WTC11 (cell line): ENCODE data around the gene PPM1L. TPM values are rescaled to one million over a fixed set of nuclear protein-coding genes. Genes with fewer than 3 reads are reported as not detected.

Experiments
- ATAC-seq: fragments of 200-7000 bp; cut with Tn5 transposase; 2 replicates; pipeline ENCODE4 v1.10.0; 2021; ENCODE audit warnings: mild to moderate bottlenecking, moderate library complexity
- CTCF ChIA-PET: fragments of 300-600 bp; sonication (Branson Sonifier 250); formaldehyde crosslinking; loops from one replicate; lab custom pipeline; 2021; ENCODE audit warnings: antibody characterized with exemption; lab: Charles Lee
- POLR2A ChIA-PET: fragments of 350-600 bp; sonication (Branson Sonifier 250); formaldehyde crosslinking; loops from one replicate; lab custom pipeline; 2021; ENCODE audit warnings: antibody characterized with exemption; lab: Charles Lee
- DNase-seq: peaks from one replicate; pipeline ENCODE4 v3.0.0; 2021; ENCODE audit warnings: low spot score
- H3K27ac Mint-ChIP-seq: 2 replicates; pipeline ENCODE4 v1.8.0; 2021; ENCODE audit warnings: mixed read lengths
- H3K27me3 Mint-ChIP-seq: 2 replicates; pipeline ENCODE4 v1.8.0; 2021; ENCODE audit warnings: low read depth, mild to moderate bottlenecking, moderate library complexity, mixed read lengths
- H3K36me3 Mint-ChIP-seq: 2 replicates; pipeline ENCODE4 v1.8.0; 2021; ENCODE audit warnings: mixed read lengths
- H3K4me1 Mint-ChIP-seq: 2 replicates; pipeline ENCODE4 v1.8.0; 2022; ENCODE audit warnings: mixed read lengths
- H3K4me3 Mint-ChIP-seq: 2 replicates; pipeline ENCODE4 v1.8.0; 2021; ENCODE audit warnings: mild to moderate bottlenecking, moderate library complexity, mixed read lengths
- H3K9me3 Mint-ChIP-seq: 2 replicates; pipeline ENCODE4 v1.8.0; 2021; ENCODE audit warnings: mixed read lengths
- CBFB ChIP-seq: sonication (generic); formaldehyde crosslinking; IDR thresholded peaks from 2 replicates; pipeline ENCODE4 v1.8.1; 2022; ENCODE audit warnings: mild to moderate bottlenecking, low read depth, missing genetic modification reagents
- ELF4 ChIP-seq: sonication (generic); formaldehyde crosslinking; IDR thresholded peaks from 2 replicates; pipeline ENCODE4 v1.8.1; 2022; ENCODE audit warnings: low read depth, mild to moderate bottlenecking, moderate library complexity, missing genetic modification reagents
- EMX1 ChIP-seq: fragments of 250-450 bp; sonication (Bioruptor Pico); IDR thresholded peaks from 2 replicates; pipeline ENCODE4 v1.8.0; 2021; ENCODE audit warnings: mild to moderate bottlenecking
- ETV6 ChIP-seq: sonication (generic); formaldehyde crosslinking; IDR thresholded peaks from 2 replicates; pipeline ENCODE4 v1.8.1; 2022; ENCODE audit warnings: mild to moderate bottlenecking, missing genetic modification reagents
- GTF2I ChIP-seq: fragments of 250-450 bp; sonication (Bioruptor Pico); conservative IDR thresholded peaks from 2 replicates; pipeline ENCODE4 v1.4.0; 2021; ENCODE audit warnings: mild to moderate bottlenecking
- MXD4 ChIP-seq: fragments of 250-450 bp; sonication (Bioruptor Pico); IDR thresholded peaks from 2 replicates; pipeline ENCODE4 v1.8.0; 2021; ENCODE audit warnings: mild to moderate bottlenecking, moderate library complexity, borderline replicate concordance
- NFE2L1 ChIP-seq: sonication (generic); formaldehyde crosslinking; IDR thresholded peaks from 2 replicates; pipeline ENCODE4 v1.8.1; 2023; ENCODE audit warnings: missing genetic modification reagents
- NR1H2 ChIP-seq: sonication (generic); formaldehyde crosslinking; IDR thresholded peaks from 2 replicates; pipeline ENCODE4 v1.9.0; 2021; ENCODE audit warnings: mild to moderate bottlenecking, moderate library complexity, missing genetic modification reagents
- NR2C2 ChIP-seq: sonication (generic); formaldehyde crosslinking; IDR thresholded peaks from 2 replicates; pipeline ENCODE4 v1.8.0; 2022; ENCODE audit warnings: mild to moderate bottlenecking, missing genetic modification reagents
- OVOL2 ChIP-seq: fragments of 250-450 bp; sonication (Bioruptor Pico); IDR thresholded peaks from 2 replicates; pipeline ENCODE4 v1.9.0; 2021; ENCODE audit warnings: mild to moderate bottlenecking, borderline replicate concordance
- PRRX2 ChIP-seq: fragments of 250-450 bp; sonication (Bioruptor Pico); IDR thresholded peaks from 2 replicates; pipeline ENCODE4 v1.8.0; 2021; ENCODE audit warnings: mild to moderate bottlenecking
- RELA ChIP-seq: sonication (generic); formaldehyde crosslinking; IDR thresholded peaks from 2 replicates; pipeline ENCODE4 v1.8.1; 2022; ENCODE audit warnings: missing genetic modification reagents, mild to moderate bottlenecking, borderline replicate concordance
- SMAD3 ChIP-seq: sonication (generic); formaldehyde crosslinking; IDR thresholded peaks from 2 replicates; pipeline ENCODE4 v1.8.0; 2022; ENCODE audit warnings: missing genetic modification reagents, mild to moderate bottlenecking, borderline replicate concordance
- SP1 ChIP-seq: sonication (generic); formaldehyde crosslinking; conservative IDR thresholded peaks from 2 replicates; pipeline ENCODE4 v1.8.1; 2022; ENCODE audit warnings: missing genetic modification reagents
- TEAD1 ChIP-seq: sonication (generic); formaldehyde crosslinking; IDR thresholded peaks from 2 replicates; pipeline ENCODE4 v1.8.0; 2022; ENCODE audit warnings: mild to moderate bottlenecking, missing genetic modification reagents
- ZNF138 ChIP-seq: sonication (generic); formaldehyde crosslinking; conservative IDR thresholded peaks from 2 replicates; pipeline ENCODE4 v1.8.1; 2022; ENCODE audit warnings: mild to moderate bottlenecking, moderate library complexity, missing genetic modification reagents
- ZNF423 ChIP-seq: fragments of 250-450 bp; sonication (Bioruptor Pico); IDR thresholded peaks from 2 replicates; pipeline ENCODE4 v2.1.2; 2022; ENCODE audit warnings: mild to moderate bottlenecking, moderate library complexity
- total RNA-seq: library from RNA; stranded (reverse); gene quantifications from 3 replicates; pipeline ENCODE4 v1.2.3, GENCODE V29; 2021
- TF ChIP-seq, protein P1 (sequence below): sonication (generic); formaldehyde crosslinking; IDR thresholded peaks from 2 replicates; pipeline ENCODE4 v1.8.1; 2023; ENCODE audit warnings: mild to moderate bottlenecking, missing genetic modification reagents
- TF ChIP-seq, protein P2 (sequence below): sonication (generic); formaldehyde crosslinking; IDR thresholded peaks from 2 replicates; pipeline ENCODE4 v1.8.0; 2023; ENCODE audit warnings: missing genetic modification reagents
- TF ChIP-seq, protein P3 (sequence below): sonication (generic); formaldehyde crosslinking; IDR thresholded peaks from 2 replicates; pipeline ENCODE4 v1.8.0; 2023; ENCODE audit warnings: missing genetic modification reagents, mild to moderate bottlenecking, borderline replicate concordance
- TF ChIP-seq, protein P4 (sequence below): fragments of 250-450 bp; sonication (Bioruptor Pico); IDR thresholded peaks from 2 replicates; pipeline ENCODE4 v1.9.0; 2021; ENCODE audit warnings: moderate library complexity, mild to moderate bottlenecking, inconsistent platforms, borderline replicate concordance
- TF ChIP-seq, protein P5 (sequence below): fragments of 250-450 bp; sonication (Bioruptor Pico); IDR thresholded peaks from 2 replicates; pipeline ENCODE4 v1.9.0; 2021; ENCODE audit warnings: mild to moderate bottlenecking
- TF ChIP-seq, protein P6 (sequence below): fragments of 250-450 bp; sonication (Bioruptor Pico); IDR thresholded peaks from 2 replicates; pipeline ENCODE4 v1.9.0; 2021; ENCODE audit warnings: mild to moderate bottlenecking, borderline replicate concordance
- TF ChIP-seq, protein P7 (sequence below): sonication (generic); formaldehyde crosslinking; IDR thresholded peaks from 2 replicates; pipeline ENCODE4 v1.8.0; 2022; ENCODE audit warnings: mild to moderate bottlenecking, missing genetic modification reagents

Gene PPM1L
- total RNA-seq, 1 experiment from 2014 or later: 18.1 TPM

DNA sequence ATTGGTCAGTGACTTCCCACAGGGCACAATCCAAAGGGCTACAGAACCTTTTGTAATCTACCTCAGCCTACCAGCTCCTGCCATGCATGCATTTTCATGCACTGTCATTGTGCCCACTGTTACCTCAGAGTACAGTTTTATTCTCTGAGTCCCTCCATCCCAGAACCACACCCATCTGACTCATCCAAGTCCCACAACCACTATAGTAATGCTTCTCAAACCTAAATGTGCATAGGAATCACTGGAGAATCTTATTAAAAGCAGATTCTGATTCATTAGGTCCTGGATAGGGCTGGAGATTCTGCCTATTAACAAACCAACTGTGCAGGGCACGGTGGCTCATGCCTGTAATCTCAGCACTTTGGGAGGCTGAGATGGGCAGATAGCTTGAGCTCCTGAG is 352.8 kb downstream of the PPM1L start (continued):
- TF ChIP-seq, protein P1, sequence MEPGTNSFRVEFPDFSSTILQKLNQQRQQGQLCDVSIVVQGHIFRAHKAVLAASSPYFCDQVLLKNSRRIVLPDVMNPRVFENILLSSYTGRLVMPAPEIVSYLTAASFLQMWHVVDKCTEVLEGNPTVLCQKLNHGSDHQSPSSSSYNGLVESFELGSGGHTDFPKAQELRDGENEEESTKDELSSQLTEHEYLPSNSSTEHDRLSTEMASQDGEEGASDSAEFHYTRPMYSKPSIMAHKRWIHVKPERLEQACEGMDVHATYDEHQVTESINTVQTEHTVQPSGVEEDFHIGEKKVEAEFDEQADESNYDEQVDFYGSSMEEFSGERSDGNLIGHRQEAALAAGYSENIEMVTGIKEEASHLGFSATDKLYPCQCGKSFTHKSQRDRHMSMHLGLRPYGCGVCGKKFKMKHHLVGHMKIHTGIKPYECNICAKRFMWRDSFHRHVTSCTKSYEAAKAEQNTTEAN: no peak
- TF ChIP-seq TEAD1 (CRISPR knock-in tag) (no peak), NR1H2 (CRISPR knock-in tag) (no peak)
- TF ChIP-seq, protein P2, sequence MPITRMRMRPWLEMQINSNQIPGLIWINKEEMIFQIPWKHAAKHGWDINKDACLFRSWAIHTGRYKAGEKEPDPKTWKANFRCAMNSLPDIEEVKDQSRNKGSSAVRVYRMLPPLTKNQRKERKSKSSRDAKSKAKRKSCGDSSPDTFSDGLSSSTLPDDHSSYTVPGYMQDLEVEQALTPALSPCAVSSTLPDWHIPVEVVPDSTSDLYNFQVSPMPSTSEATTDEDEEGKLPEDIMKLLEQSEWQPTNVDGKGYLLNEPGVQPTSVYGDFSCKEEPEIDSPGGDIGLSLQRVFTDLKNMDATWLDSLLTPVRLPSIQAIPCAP (CRISPR knock-in tag): no peak

DNA sequence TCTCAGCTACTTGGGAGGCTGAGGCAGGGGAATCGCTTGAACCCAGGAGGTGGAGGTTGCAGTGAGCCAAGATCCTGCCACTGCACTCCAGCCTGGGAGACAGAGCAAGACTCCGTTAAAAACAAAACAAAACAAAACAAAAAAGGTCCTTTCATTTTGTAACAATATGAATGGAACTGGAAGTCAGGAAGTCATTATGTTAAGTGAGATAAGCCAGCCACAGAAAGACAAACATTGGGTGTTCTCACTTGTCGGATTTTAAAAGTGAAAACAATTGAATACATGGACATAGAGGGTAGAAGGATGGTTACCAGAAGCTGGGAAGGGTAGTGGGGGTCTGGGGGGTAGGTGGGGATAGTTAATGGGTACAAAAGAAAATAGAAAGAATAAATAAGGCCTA is 361.6 kb downstream of the PPM1L start:
- no peak overlapping the region for H3K27ac Mint-ChIP-seq
- POLR2A ChIA-PET: no interaction called here
- DNase-seq (no peak), ATAC-seq (no peak)
- H3K36me3 Mint-ChIP-seq: peaks cover 47% of the 10 kb centered on the region
- no peak overlapping the region for H3K4me3 Mint-ChIP-seq
- TF ChIP-seq ETV6 (CRISPR knock-in tag): no peak
- TF ChIP-seq, protein P3, sequence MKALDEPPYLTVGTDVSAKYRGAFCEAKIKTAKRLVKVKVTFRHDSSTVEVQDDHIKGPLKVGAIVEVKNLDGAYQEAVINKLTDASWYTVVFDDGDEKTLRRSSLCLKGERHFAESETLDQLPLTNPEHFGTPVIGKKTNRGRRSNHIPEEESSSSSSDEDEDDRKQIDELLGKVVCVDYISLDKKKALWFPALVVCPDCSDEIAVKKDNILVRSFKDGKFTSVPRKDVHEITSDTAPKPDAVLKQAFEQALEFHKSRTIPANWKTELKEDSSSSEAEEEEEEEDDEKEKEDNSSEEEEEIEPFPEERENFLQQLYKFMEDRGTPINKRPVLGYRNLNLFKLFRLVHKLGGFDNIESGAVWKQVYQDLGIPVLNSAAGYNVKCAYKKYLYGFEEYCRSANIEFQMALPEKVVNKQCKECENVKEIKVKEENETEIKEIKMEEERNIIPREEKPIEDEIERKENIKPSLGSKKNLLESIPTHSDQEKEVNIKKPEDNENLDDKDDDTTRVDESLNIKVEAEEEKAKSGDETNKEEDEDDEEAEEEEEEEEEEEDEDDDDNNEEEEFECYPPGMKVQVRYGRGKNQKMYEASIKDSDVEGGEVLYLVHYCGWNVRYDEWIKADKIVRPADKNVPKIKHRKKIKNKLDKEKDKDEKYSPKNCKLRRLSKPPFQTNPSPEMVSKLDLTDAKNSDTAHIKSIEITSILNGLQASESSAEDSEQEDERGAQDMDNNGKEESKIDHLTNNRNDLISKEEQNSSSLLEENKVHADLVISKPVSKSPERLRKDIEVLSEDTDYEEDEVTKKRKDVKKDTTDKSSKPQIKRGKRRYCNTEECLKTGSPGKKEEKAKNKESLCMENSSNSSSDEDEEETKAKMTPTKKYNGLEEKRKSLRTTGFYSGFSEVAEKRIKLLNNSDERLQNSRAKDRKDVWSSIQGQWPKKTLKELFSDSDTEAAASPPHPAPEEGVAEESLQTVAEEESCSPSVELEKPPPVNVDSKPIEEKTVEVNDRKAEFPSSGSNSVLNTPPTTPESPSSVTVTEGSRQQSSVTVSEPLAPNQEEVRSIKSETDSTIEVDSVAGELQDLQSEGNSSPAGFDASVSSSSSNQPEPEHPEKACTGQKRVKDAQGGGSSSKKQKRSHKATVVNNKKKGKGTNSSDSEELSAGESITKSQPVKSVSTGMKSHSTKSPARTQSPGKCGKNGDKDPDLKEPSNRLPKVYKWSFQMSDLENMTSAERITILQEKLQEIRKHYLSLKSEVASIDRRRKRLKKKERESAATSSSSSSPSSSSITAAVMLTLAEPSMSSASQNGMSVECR (CRISPR knock-in tag): no peak
- TF ChIP-seq PRRX2 (CRISPR knock-in tag): no peak
- no peak for TF ChIP-seq NR2C2 (CRISPR knock-in tag)
- TF ChIP-seq, protein P4, sequence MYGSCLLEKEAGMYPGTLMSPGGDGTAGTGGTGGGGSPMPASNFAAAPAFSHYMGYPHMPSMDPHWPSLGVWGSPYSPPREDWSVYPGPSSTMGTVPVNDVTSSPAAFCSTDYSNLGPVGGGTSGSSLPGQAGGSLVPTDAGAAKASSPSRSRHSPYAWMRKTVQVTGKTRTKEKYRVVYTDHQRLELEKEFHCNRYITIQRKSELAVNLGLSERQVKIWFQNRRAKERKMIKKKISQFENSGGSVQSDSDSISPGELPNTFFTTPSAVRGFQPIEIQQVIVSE (CRISPR knock-in tag): no peak
- no peak for TF ChIP-seq MXD4 (CRISPR knock-in tag)
- TF ChIP-seq EMX1: no peak
- TF ChIP-seq, protein P5, sequence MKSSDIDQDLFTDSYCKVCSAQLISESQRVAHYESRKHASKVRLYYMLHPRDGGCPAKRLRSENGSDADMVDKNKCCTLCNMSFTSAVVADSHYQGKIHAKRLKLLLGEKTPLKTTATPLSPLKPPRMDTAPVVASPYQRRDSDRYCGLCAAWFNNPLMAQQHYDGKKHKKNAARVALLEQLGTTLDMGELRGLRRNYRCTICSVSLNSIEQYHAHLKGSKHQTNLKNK (CRISPR knock-in tag): no peak
- TF ChIP-seq GTF2I (CRISPR knock-in tag): no peak
- TF ChIP-seq SMAD3 (CRISPR knock-in tag): no peak
- TF ChIP-seq, all 79 proteins: peak for 0
- CTCF ChIA-PET: no interaction called here
- Mint-ChIP-seq H3K4me1 (no peaks in the 10 kb centered on the region), H3K27me3 (no peaks in the 10 kb centered on the region; the same call in 1 of the 2 replicates), H3K9me3 (peaks cover 86% of the 10 kb centered on the region)

DNA sequence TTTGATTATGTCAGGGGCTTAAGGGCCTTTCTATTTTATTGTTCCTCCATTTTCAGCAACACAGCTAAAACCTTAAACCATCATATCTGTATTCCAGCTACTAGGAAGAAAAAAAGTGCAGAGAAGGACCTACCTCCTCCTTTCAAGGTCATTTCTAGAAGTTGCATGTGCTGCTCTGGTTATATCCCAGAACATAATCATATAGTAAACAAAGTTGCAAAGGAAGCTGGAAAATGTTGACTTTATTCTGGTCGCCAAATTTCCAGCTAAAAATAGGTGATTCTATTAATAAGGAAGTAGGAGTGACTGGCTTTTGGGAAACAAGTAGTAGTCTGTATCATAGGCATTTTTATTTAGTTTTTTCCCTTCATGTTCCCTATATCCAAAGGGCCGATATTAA is 370.5 kb downstream of the PPM1L start:
- CTCF ChIA-PET: no interaction called here
- Mint-ChIP-seq H3K27ac (no peak overlapping the region), H3K27me3 (no peaks in the 10 kb centered on the region), H3K36me3 (peaks cover 32% of the 10 kb centered on the region), H3K9me3 (peaks cover 36% of the 10 kb centered on the region), H3K4me3 (no peak overlapping the region), H3K4me1 (no peaks in the 10 kb centered on the region)
- ATAC-seq: no peak
- POLR2A ChIA-PET: interaction anchor here (0.6 kb wide), 1 partner anchor 73 kb away, joined by 5 read pairs; no protein-coding TSS in a partner anchor
- no peak for DNase-seq
- no peak for TF ChIP-seq SMAD3 (CRISPR knock-in tag)
- TF ChIP-seq CBFB: no peak
- no peak for TF ChIP-seq NFE2L1 (CRISPR knock-in tag)
- TF ChIP-seq ELF4 (CRISPR knock-in tag): no peak
- TF ChIP-seq ZNF138 (CRISPR knock-in tag): no peak
- no peak for TF ChIP-seq RELA (CRISPR knock-in tag)
- TF ChIP-seq, protein P6, sequence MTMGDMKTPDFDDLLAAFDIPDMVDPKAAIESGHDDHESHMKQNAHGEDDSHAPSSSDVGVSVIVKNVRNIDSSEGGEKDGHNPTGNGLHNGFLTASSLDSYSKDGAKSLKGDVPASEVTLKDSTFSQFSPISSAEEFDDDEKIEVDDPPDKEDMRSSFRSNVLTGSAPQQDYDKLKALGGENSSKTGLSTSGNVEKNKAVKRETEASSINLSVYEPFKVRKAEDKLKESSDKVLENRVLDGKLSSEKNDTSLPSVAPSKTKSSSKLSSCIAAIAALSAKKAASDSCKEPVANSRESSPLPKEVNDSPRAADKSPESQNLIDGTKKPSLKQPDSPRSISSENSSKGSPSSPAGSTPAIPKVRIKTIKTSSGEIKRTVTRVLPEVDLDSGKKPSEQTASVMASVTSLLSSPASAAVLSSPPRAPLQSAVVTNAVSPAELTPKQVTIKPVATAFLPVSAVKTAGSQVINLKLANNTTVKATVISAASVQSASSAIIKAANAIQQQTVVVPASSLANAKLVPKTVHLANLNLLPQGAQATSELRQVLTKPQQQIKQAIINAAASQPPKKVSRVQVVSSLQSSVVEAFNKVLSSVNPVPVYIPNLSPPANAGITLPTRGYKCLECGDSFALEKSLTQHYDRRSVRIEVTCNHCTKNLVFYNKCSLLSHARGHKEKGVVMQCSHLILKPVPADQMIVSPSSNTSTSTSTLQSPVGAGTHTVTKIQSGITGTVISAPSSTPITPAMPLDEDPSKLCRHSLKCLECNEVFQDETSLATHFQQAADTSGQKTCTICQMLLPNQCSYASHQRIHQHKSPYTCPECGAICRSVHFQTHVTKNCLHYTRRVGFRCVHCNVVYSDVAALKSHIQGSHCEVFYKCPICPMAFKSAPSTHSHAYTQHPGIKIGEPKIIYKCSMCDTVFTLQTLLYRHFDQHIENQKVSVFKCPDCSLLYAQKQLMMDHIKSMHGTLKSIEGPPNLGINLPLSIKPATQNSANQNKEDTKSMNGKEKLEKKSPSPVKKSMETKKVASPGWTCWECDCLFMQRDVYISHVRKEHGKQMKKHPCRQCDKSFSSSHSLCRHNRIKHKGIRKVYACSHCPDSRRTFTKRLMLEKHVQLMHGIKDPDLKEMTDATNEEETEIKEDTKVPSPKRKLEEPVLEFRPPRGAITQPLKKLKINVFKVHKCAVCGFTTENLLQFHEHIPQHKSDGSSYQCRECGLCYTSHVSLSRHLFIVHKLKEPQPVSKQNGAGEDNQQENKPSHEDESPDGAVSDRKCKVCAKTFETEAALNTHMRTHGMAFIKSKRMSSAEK (CRISPR knock-in tag): no peak
- TF ChIP-seq, protein P7, sequence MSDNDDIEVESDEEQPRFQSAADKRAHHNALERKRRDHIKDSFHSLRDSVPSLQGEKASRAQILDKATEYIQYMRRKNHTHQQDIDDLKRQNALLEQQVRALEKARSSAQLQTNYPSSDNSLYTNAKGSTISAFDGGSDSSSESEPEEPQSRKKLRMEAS: no peak
- no peak for TF ChIP-seq ZNF423 (CRISPR knock-in tag)
- TF ChIP-seq SP1: no peak
- TF ChIP-seq OVOL2 (CRISPR knock-in tag): no peak
